Activated B cell treated with CpG ODN at 0.5 μM for 24 hours (primary cell): ENCODE data around the gene XYLT1. TPM values are rescaled to one million over a fixed set of nuclear protein-coding genes. Genes with fewer than 3 reads are reported as not detected.

Source experiments
- ATAC-seq: fragments of 200-7000 bp; cut with Tn5 transposase; one replicate; pipeline ENCODE4 v1.10.0; 2021; ENCODE audit warnings: low read depth, mild to moderate bottlenecking, moderate library complexity
- CTCF ChIA-PET: fragments of 350-600 bp; sonication (Branson Sonifier 250); formaldehyde crosslinking; loops from one replicate; lab custom pipeline; 2021; ENCODE audit warnings: antibody characterized with exemption; lab: Charles Lee
- POLR2A ChIA-PET: fragments of 350-600 bp; sonication (Branson Sonifier 250); formaldehyde crosslinking; loops from one replicate; lab custom pipeline; 2021; ENCODE audit warnings: antibody characterized with exemption; lab: Charles Lee
- DNase-seq: peaks from one replicate; pipeline ENCODE4 v3.0.0; 2022
- H3K27ac Mint-ChIP-seq: one replicate; pipeline ENCODE4 v1.8.0; 2020; ENCODE audit warnings: mixed read lengths
- H3K27me3 Mint-ChIP-seq: one replicate; pipeline ENCODE4 v1.8.0; 2021; ENCODE audit warnings: mixed read lengths
- H3K36me3 Mint-ChIP-seq: one replicate; pipeline ENCODE4 v1.8.0; 2021; ENCODE audit warnings: low read depth, mixed read lengths
- H3K4me1 Mint-ChIP-seq: one replicate; pipeline ENCODE4 v1.8.0; 2021; ENCODE audit warnings: mixed read lengths
- H3K4me3 Mint-ChIP-seq: one replicate; pipeline ENCODE4 v1.8.0; 2020; ENCODE audit warnings: mild to moderate bottlenecking, mixed read lengths
- H3K9me3 Mint-ChIP-seq: one replicate; pipeline ENCODE4 v1.8.0; 2020; ENCODE audit warnings: mixed read lengths
- intact Hi-C: fragments of 100-400 bp; cut with micrococcal nuclease; formaldehyde crosslinking; loops from one replicate; pipeline ENCODE4 v1.15.1; 2024
- total RNA-seq: library from RNA; stranded (reverse); gene quantifications from 2 replicates; pipeline ENCODE4 v1.2.3, GENCODE V29; 2022
- TF ChIP-seq, protein P1 (sequence below): fragments of 200-600 bp; IDR thresholded peaks from one replicate; pipeline ENCODE4 v1.8.0; 2022; ENCODE audit warnings: antibody characterized with exemption, mild to moderate bottlenecking

The XYLT1 gene
- total RNA-seq, 1 donor from 2014 or later = 17.0 TPM

DNA sequence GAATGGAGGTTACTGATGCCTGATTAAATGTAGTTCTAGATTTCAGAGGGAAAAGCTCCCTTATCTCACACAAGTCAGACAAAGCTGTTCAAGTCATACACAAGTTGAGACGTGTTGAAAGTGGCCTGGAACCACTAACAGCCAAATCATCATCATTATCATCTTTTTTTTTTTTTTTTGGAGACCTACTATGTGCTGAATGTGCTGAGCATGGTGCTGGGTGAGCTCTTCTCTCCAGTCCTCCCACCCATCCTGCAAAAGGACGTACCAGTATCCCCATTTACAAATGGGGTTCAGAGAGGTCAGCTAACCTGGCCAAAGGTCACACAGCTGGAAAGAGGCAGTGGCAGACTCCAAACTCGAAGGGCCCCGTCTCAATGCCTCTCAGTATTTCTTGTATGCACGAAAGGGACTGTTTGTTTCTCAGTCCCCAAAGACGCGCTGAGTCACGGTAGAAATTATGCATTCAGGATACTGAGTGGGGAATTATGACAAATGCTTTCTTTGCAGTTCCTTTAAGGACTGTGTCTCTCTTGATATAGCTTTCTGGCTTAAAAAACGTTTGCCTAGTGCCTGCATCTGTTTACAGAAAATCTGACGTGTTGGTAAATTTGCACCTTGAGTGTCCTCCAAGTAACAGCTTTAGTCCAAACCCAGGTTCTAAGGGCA lies 235.5 kb downstream of the XYLT1 start:
- Mint-ChIP-seq H3K36me3 (peaks cover 18% of the 10 kb centered on the region), H3K27ac (no peak overlapping the region), H3K4me3 (no peak overlapping the region), H3K4me1 (peaks cover 41% of the 10 kb centered on the region), H3K27me3 (no peaks in the 10 kb centered on the region), H3K9me3 (no peaks in the 10 kb centered on the region)
- TF ChIP-seq, protein P1, sequence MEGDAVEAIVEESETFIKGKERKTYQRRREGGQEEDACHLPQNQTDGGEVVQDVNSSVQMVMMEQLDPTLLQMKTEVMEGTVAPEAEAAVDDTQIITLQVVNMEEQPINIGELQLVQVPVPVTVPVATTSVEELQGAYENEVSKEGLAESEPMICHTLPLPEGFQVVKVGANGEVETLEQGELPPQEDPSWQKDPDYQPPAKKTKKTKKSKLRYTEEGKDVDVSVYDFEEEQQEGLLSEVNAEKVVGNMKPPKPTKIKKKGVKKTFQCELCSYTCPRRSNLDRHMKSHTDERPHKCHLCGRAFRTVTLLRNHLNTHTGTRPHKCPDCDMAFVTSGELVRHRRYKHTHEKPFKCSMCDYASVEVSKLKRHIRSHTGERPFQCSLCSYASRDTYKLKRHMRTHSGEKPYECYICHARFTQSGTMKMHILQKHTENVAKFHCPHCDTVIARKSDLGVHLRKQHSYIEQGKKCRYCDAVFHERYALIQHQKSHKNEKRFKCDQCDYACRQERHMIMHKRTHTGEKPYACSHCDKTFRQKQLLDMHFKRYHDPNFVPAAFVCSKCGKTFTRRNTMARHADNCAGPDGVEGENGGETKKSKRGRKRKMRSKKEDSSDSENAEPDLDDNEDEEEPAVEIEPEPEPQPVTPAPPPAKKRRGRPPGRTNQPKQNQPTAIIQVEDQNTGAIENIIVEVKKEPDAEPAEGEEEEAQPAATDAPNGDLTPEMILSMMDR = no peak
- ATAC-seq (no peak), DNase-seq (no peak)
- CTCF ChIA-PET = interaction anchor here (0.9 kb wide), 1 partner anchor 344 kb away, joined by 3 read pairs; no protein-coding TSS in a partner anchor
- POLR2A ChIA-PET = interaction anchor here (0.6 to 0.7 kb wide), 2 partner anchors 102 to 184 kb away, joined by 6 to 9 read pairs; no protein-coding TSS in a partner anchor
- intact Hi-C loops = no loop called here

DNA sequence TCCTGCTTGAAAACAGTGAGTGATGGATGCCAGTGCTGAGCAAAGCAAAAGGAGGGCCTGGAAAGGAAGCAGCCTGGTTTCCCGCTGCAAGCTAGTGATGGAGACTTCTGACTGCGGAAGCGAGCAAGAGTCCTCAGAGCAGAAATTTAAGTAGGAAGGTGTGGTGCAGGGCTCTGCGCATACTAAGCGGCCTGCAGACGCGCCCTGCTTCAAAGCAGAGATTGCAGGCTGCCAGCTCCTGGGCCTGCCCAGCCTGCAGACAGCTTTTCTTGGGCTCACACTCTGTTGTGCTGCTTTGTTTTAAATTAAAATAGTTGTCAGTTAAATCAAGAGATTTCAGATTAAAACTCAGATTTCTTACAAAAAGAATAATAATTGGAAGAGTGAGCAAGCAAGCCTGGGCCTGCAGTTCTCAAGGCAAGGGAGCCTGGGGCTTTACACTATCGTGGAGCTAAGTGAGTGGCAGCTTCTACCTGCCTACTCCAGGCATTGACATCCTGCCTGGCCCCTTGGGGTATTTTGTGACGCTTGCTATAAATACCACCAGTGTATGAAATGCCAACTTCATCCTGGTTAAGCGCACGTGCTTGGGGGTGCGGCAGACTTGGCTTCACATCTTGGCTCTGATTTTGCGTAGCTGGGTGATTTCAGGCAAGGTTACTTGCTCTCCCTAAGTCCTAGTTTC lies 237.3 kb downstream of the XYLT1 start:
- no peaks in the 10 kb centered on the region for H3K27me3 Mint-ChIP-seq

DNA sequence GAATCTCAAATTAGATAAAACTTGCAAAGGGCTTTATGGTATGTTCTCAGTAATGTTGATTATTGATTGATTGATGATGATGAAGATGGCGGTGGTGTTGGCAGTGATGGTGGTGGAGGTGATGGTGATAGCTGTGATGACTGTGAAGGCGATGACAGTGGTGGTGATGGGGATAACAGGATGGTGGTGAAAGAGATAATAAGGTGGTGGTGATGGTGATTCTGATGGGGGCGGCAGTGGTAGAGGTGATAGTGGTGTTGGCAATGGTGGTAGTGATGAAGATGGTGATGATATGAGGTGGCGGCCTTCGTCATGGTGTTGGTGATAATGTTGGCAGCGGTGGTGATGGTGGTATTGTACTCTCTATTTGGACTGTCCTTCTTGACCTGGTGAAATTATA lies 238.3 kb downstream of the XYLT1 start:
- POLR2A ChIA-PET = no interaction called here
- H3K9me3 Mint-ChIP-seq = no peaks in the 10 kb centered on the region

More for the DNA sequence above, 237.3 kb downstream of the XYLT1 start:
- ChIA-PET POLR2A (no interaction called here), CTCF (no interaction called here)
- H3K4me1 Mint-ChIP-seq = peaks cover 27% of the 10 kb centered on the region
- H3K4me3 Mint-ChIP-seq = no peak overlapping the region
- intact Hi-C loops = no loop called here
- no peak overlapping the region for H3K27ac Mint-ChIP-seq
- TF ChIP-seq, protein P1 = no peak
- ATAC-seq = no peak
- peaks cover 18% of the 10 kb centered on the region for H3K36me3 Mint-ChIP-seq
- DNase-seq = no peak
- H3K9me3 Mint-ChIP-seq = no peaks in the 10 kb centered on the region

DNA sequence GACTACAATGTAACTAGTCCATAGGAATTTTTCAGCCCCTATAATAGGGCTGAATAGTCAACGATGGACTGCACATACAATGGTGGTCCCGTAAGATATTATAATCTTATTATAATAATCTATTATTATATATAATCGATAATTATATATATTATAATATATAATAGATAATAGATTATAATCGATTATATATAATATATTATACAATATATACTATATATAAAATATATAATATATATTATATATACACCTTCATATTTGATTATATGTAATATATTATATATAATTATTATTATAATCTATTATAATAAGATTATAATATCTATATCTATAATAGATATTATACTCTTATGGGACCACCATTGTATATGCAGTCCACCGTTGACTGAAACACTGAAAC lies 238.8 kb downstream of the XYLT1 start:
- CTCF ChIA-PET = no interaction called here
- Mint-ChIP-seq H3K9me3 (no peaks in the 10 kb centered on the region), H3K36me3 (peaks cover 23% of the 10 kb centered on the region), H3K4me3 (no peak overlapping the region), H3K4me1 (peaks cover 16% of the 10 kb centered on the region), H3K27me3 (no peaks in the 10 kb centered on the region), H3K27ac (no peak overlapping the region)
- ATAC-seq = no peak
- intact Hi-C loops = no loop called here
- TF ChIP-seq, protein P1 = no peak
- POLR2A ChIA-PET = no interaction called here
- no peak for DNase-seq

More for the DNA sequence above, 238.3 kb downstream of the XYLT1 start:
- Mint-ChIP-seq H3K27me3 (no peaks in the 10 kb centered on the region), H3K36me3 (peaks cover 22% of the 10 kb centered on the region), H3K4me1 (peaks cover 20% of the 10 kb centered on the region), H3K4me3 (no peak overlapping the region), H3K27ac (no peak overlapping the region)
- intact Hi-C loops = no loop called here
- TF ChIP-seq, protein P1 = no peak
- ATAC-seq (no peak), DNase-seq (no peak)
- CTCF ChIA-PET = no interaction called here

DNA sequence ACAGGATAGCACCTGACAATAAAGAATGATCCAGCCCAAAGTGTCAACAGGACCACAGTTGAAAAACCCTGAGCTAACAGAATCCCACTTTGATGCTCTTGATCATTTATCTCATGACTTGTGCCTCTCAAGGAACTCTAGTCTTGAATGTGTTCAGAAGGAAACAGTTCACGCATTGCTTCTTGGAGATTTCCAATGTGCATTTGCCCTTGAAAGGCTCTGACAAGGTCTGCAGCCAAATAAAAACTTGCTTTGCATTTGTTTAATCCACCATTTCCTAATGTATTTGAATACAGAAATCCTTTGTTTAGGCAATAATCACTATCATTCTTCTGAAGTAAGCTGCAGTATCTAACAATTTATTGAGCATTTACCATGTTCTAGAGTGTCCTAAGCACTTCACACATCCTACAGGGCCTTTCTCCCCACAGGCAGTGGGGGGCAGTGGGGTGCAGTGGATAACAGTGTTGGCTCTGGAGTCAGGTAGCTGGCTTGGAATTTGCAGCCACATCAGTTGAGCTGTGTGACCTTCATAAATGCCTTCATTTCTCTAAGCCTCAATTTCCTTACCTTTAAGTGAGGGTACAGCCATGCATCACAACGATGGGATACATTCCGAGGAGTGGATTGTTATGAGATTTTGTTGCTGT lies 239.7 kb downstream of the XYLT1 start:
- Mint-ChIP-seq H3K4me3 (no peak overlapping the region), H3K27me3 (no peaks in the 10 kb centered on the region), H3K4me1 (peaks cover 11% of the 10 kb centered on the region), H3K27ac (no peak overlapping the region), H3K9me3 (no peaks in the 10 kb centered on the region), H3K36me3 (peaks cover 19% of the 10 kb centered on the region)
- ATAC-seq = no peak
- intact Hi-C loops = no loop called here
- CTCF ChIA-PET = no interaction called here
- TF ChIP-seq, protein P1 = no peak
- POLR2A ChIA-PET = no interaction called here
- no peak for DNase-seq
